Loucy (cell line): ENCODE measurements around the gene RBM18.

ENCODE experiments used
- H2AFZ ChIP-seq: fragments of 200-600 bp; sonication (generic); 2 replicates; pipeline ENCODE4 v1.6.0; 2016; ENCODE audit warnings: antibody characterized with exemption, mild to moderate bottlenecking, low read length, moderate library complexity
- H3F3A ChIP-seq: fragments of 200-600 bp; 2 replicates; pipeline ENCODE4 v1.6.0; 2016; ENCODE audit warnings: antibody characterized with exemption, low read depth, mild to moderate bottlenecking
- H3K27me3 ChIP-seq: fragments of 200-600 bp; sonication (generic); 2 replicates; pipeline ENCODE4 v1.6.1; 2014; ENCODE audit warnings: low read length, mild to moderate bottlenecking; ENCODE audit not compliant: insufficient read depth, poor library complexity, severe bottlenecking
- H3K36me3 ChIP-seq: fragments of 200-600 bp; sonication (generic); 2 replicates; pipeline ENCODE4 v1.6.1; 2016; ENCODE audit warnings: low read length; ENCODE audit not compliant: insufficient read depth
- H3K4me1 ChIP-seq: fragments of 200-600 bp; sonication (generic); 2 replicates; pipeline ENCODE4 v1.5.1; 2014; ENCODE audit warnings: low read length, mild to moderate bottlenecking; ENCODE audit not compliant: insufficient read depth, poor library complexity, severe bottlenecking
- H3K4me2 ChIP-seq: fragments of 200-600 bp; sonication (generic); 2 replicates; pipeline ENCODE4 v1.6.0; 2014; ENCODE audit warnings: antibody characterized with exemption, low read length, low read depth, mild to moderate bottlenecking; ENCODE audit not compliant: poor library complexity, severe bottlenecking
- H3K4me3 ChIP-seq: fragments of 200-600 bp; sonication (generic); 2 replicates; pipeline ENCODE4 v1.5.1; 2014; ENCODE audit warnings: low read length, mild to moderate bottlenecking, mixed read lengths; ENCODE audit not compliant: poor library complexity, severe bottlenecking
- H3K79me2 ChIP-seq: fragments of 200-600 bp; sonication (generic); 2 replicates; pipeline ENCODE4 v1.6.1; 2014; ENCODE audit warnings: low read length; ENCODE audit not compliant: insufficient read depth
- H3K9ac ChIP-seq: fragments of 200-600 bp; sonication (generic); 2 replicates; pipeline ENCODE4 v1.6.0; 2014; ENCODE audit warnings: mild to moderate bottlenecking, low read depth, low read length, moderate library complexity; ENCODE audit not compliant: poor library complexity, severe bottlenecking
- H3K9me2 ChIP-seq: fragments of 200-600 bp; sonication (generic); replicated peaks from 2 replicates; pipeline ENCODE4 v1.6.1; 2016; ENCODE audit warnings: low read depth, low read length, mixed read lengths
- H3K9me3 ChIP-seq: fragments of 200-600 bp; sonication (generic); 2 replicates; pipeline ENCODE4 v1.6.1; 2014; ENCODE audit warnings: mild to moderate bottlenecking, antibody characterized with exemption, low read length, low read depth; ENCODE audit not compliant: insufficient read depth
- H4K20me1 ChIP-seq: fragments of 200-600 bp; sonication (generic); 2 replicates; pipeline ENCODE4 v1.6.0; 2014; ENCODE audit warnings: antibody characterized with exemption, low read length, mild to moderate bottlenecking; ENCODE audit not compliant: insufficient read depth, poor library complexity, severe bottlenecking
- EZH2phosphoT487 ChIP-seq: fragments of 200-600 bp; IDR thresholded peaks from 2 replicates; pipeline ENCODE4 v1.6.1; 2018; ENCODE audit warnings: antibody characterized with exemption, mild to moderate bottlenecking, moderate library complexity, borderline replicate concordance
- TF ChIP-seq, protein P1 (sequence below): fragments of 200-600 bp; sonication (generic); conservative IDR thresholded peaks from 2 replicates; pipeline ENCODE4 v1.5.1; 2014; ENCODE audit warnings: mild to moderate bottlenecking, antibody characterized with exemption, low read length

The RBM18 gene

GRCh38 chr9:122297512-122297911 lies 32.9 kb upstream of the RBM18 start:
- Histone ChIP-seq H3K36me3 (peaks cover 74% of the 10 kb centered on the region; the same call in 1 of the 2 replicates), H3K79me2 (no peaks in the 10 kb centered on the region), H3F3A (no peaks in the 10 kb centered on the region), H3K4me2 (no peak overlapping the region), H3K27me3 (no peaks in the 10 kb centered on the region), H3K4me3 (no peak overlapping the region), H3K9me3 (no peaks in the 10 kb centered on the region), H3K9ac (no peak overlapping the region), H4K20me1 (no peaks in the 10 kb centered on the region), H3K9me2 (no peaks in the 10 kb centered on the region), H2AFZ (no peak overlapping the region), H3K4me1 (no peaks in the 10 kb centered on the region)
- TF ChIP-seq, protein P1, sequence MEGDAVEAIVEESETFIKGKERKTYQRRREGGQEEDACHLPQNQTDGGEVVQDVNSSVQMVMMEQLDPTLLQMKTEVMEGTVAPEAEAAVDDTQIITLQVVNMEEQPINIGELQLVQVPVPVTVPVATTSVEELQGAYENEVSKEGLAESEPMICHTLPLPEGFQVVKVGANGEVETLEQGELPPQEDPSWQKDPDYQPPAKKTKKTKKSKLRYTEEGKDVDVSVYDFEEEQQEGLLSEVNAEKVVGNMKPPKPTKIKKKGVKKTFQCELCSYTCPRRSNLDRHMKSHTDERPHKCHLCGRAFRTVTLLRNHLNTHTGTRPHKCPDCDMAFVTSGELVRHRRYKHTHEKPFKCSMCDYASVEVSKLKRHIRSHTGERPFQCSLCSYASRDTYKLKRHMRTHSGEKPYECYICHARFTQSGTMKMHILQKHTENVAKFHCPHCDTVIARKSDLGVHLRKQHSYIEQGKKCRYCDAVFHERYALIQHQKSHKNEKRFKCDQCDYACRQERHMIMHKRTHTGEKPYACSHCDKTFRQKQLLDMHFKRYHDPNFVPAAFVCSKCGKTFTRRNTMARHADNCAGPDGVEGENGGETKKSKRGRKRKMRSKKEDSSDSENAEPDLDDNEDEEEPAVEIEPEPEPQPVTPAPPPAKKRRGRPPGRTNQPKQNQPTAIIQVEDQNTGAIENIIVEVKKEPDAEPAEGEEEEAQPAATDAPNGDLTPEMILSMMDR, result no peak
- no peak for TF ChIP-seq EZH2phosphoT487

DNA sequence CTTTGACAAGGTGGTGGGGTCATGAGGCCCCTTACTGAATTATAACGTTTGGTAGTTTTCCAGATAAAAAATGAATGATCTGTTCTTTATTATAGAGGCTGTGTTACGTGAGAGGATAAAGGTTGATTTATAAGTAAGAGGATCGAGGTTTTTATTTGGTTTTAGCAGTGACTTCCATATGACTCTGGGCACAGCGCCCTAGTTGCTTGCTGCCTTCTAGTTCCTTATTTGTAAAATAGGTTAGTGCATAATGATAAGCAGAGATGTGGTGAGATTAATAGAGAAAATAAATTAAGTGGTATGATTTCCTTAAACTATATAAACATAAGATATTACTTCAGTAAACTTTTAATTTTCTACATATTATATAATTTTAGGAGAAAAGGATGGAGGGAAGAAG lies 29.9 kb upstream of the RBM18 start:
- Histone ChIP-seq H3K9ac (no peak overlapping the region), H2AFZ (no peak overlapping the region), H3K4me2 (no peak overlapping the region), H3K36me3 (peaks cover 71% of the 10 kb centered on the region; the same call in 1 of the 2 replicates), H3F3A (no peaks in the 10 kb centered on the region), H3K79me2 (no peaks in the 10 kb centered on the region), H4K20me1 (no peaks in the 10 kb centered on the region), H3K4me1 (no peaks in the 10 kb centered on the region), H3K27me3 (no peaks in the 10 kb centered on the region), H3K9me2 (no peaks in the 10 kb centered on the region), H3K9me3 (no peaks in the 10 kb centered on the region), H3K4me3 (no peak overlapping the region)
- no peak for TF ChIP-seq EZH2phosphoT487
- TF ChIP-seq, protein P1, result no peak

DNA sequence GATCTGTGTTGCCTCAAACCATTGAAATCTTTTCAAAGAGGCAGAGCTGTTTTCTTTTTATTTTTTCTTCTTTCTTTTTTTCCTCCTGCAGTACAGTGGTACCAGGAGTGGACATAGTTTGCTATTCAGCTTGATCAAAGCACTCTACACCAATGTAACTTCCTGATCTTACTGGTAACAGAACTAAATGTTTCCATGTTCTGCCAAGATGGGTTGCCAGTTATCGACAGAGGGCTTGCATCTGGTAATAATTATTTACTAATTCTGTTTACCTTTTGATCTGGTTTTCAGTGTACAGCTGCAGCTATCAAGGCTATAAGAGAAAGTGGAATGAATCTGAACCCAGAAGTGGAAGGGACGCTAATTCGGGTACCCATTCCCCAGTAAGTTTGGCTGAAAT lies 26.8 kb upstream of the RBM18 start:
- Histone ChIP-seq H3K9me2 (no peaks in the 10 kb centered on the region), H3K4me2 (no peak overlapping the region), H3K4me1 (no peaks in the 10 kb centered on the region), H3K9ac (no peak overlapping the region), H3K9me3 (no peaks in the 10 kb centered on the region), H3K36me3 (peaks cover 74% of the 10 kb centered on the region; the same call in 1 of the 2 replicates), H3K4me3 (no peak overlapping the region), H3F3A (no peaks in the 10 kb centered on the region), H4K20me1 (no peaks in the 10 kb centered on the region), H3K79me2 (no peaks in the 10 kb centered on the region), H3K27me3 (no peaks in the 10 kb centered on the region), H2AFZ (no peak overlapping the region)
- TF ChIP-seq, protein P1, result no peak
- TF ChIP-seq EZH2phosphoT487, result no peak
